ENCODE measurements around the gene DKK1. TPM values are rescaled to one million over a fixed set of nuclear protein-coding genes. Genes with fewer than 3 reads are reported as not detected.

Gene DKK1
- total and polyA plus RNA-seq, 2 of the 13 experiments (the other 11 are each of a cell fraction or from before 2014, with no cell fraction given), result 123 to 262 TPM

DNA sequence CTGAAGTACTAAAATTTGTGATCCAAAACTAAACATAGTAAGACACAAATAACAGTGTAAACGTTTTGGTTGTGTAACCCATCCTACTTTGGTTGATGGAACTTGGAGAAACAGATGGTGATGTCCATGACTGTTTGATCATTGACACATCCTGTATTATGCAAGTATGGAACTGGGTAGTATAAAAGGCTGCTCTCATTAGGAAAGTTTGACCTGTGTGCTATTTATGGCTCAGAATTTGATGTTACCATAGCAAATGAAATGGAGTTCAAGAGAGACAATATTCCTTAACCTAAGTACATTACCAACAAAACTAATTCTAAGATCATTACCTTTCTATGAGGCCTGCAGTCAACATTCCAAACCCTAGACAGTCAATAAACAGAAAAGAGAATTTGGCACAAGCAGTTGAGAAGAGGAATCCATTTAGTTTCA, 39.9 kb downstream of the DKK1 start (continued):
- TF ChIP-seq, protein P1, sequence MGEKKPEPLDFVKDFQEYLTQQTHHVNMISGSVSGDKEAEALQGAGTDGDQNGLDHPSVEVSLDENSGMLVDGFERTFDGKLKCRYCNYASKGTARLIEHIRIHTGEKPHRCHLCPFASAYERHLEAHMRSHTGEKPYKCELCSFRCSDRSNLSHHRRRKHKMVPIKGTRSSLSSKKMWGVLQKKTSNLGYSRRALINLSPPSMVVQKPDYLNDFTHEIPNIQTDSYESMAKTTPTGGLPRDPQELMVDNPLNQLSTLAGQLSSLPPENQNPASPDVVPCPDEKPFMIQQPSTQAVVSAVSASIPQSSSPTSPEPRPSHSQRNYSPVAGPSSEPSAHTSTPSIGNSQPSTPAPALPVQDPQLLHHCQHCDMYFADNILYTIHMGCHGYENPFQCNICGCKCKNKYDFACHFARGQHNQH (CRISPR knock-in tag; IDR thresholded peaks at IDR 0.05), result no peak
- no peak for TF ChIP-seq SOX6 (IDR thresholded peaks at IDR 0.05)
- peak; percentile 55; the same call in 1 of the 2 replicates for TF ChIP-seq SOX6 (CRISPR knock-in tag; IDR thresholded peaks at IDR 0.05)
- TF ChIP-seq ZNF335 (CRISPR knock-in tag; IDR thresholded peaks at IDR 0.05), result no peak
- TF ChIP-seq, protein P2, sequence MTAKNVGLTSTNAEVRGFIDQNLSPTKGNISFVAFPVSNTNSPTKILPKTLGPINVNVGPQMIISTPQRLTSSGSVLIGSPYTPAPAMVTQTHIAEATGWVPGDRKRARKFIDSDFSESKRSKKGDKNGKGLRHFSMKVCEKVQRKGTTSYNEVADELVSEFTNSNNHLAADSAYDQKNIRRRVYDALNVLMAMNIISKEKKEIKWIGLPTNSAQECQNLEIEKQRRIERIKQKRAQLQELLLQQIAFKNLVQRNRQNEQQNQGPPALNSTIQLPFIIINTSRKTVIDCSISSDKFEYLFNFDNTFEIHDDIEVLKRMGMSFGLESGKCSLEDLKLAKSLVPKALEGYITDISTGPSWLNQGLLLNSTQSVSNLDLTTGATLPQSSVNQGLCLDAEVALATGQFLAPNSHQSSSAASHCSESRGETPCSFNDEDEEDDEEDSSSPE (CRISPR knock-in tag; IDR thresholded peaks at IDR 0.05), result no peak
- no peak for TF ChIP-seq ZEB1 (IDR thresholded peaks at IDR 0.05; ENCODE audit: insufficient replicate concordance, low read depth)
- no peak for TF ChIP-seq ZSCAN31 (CRISPR knock-in tag; IDR thresholded peaks at IDR 0.05; ENCODE audit: low read depth)
- TF ChIP-seq, protein P3, sequence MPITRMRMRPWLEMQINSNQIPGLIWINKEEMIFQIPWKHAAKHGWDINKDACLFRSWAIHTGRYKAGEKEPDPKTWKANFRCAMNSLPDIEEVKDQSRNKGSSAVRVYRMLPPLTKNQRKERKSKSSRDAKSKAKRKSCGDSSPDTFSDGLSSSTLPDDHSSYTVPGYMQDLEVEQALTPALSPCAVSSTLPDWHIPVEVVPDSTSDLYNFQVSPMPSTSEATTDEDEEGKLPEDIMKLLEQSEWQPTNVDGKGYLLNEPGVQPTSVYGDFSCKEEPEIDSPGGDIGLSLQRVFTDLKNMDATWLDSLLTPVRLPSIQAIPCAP (CRISPR knock-in tag; IDR thresholded peaks at IDR 0.05; ENCODE audit: low read depth), result no peak
- TF ChIP-seq, protein P4, sequence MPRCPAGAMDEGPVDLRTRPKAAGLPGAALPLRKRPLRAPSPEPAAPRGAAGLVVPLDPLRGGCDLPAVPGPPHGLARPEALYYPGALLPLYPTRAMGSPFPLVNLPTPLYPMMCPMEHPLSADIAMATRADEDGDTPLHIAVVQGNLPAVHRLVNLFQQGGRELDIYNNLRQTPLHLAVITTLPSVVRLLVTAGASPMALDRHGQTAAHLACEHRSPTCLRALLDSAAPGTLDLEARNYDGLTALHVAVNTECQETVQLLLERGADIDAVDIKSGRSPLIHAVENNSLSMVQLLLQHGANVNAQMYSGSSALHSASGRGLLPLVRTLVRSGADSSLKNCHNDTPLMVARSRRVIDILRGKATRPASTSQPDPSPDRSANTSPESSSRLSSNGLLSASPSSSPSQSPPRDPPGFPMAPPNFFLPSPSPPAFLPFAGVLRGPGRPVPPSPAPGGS (CRISPR knock-in tag; IDR thresholded peaks at IDR 0.05), result no peak
- 0 out of 2 replicates have a peak, but pooled peaks have one; percentile 39 for TF ChIP-seq HOXD1 (CRISPR knock-in tag; IDR thresholded peaks at IDR 0.05)
- TF ChIP-seq FOSL2 (CRISPR knock-in tag; IDR thresholded peaks at IDR 0.05), result peak; percentile 48; the same call in 1 of the 2 replicates
- TF ChIP-seq, protein P5, sequence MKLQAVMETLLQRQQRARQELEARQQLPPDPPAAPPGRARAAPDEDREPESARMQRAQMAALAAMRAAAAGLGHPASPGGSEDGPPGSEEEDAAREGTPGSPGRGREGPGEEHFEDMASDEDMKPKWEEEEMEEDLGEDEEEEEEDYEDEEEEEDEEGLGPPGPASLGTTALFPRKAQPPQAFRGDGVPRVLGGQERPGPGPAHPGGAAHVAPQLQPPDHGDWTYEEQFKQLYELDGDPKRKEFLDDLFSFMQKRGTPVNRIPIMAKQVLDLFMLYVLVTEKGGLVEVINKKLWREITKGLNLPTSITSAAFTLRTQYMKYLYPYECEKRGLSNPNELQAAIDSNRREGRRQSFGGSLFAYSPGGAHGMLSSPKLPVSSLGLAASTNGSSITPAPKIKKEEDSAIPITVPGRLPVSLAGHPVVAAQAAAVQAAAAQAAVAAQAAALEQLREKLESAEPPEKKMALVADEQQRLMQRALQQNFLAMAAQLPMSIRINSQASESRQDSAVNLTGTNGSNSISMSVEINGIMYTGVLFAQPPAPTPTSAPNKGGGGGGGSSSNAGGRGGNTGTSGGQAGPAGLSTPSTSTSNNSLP (IDR thresholded peaks at IDR 0.05; ENCODE audit: low read depth, low read length), result peak; percentile 47; the same call in 1 of the 2 replicates
- no peak for TF ChIP-seq NBN (conservative IDR thresholded peaks at IDR 0.05)
- TF ChIP-seq, protein P6, sequence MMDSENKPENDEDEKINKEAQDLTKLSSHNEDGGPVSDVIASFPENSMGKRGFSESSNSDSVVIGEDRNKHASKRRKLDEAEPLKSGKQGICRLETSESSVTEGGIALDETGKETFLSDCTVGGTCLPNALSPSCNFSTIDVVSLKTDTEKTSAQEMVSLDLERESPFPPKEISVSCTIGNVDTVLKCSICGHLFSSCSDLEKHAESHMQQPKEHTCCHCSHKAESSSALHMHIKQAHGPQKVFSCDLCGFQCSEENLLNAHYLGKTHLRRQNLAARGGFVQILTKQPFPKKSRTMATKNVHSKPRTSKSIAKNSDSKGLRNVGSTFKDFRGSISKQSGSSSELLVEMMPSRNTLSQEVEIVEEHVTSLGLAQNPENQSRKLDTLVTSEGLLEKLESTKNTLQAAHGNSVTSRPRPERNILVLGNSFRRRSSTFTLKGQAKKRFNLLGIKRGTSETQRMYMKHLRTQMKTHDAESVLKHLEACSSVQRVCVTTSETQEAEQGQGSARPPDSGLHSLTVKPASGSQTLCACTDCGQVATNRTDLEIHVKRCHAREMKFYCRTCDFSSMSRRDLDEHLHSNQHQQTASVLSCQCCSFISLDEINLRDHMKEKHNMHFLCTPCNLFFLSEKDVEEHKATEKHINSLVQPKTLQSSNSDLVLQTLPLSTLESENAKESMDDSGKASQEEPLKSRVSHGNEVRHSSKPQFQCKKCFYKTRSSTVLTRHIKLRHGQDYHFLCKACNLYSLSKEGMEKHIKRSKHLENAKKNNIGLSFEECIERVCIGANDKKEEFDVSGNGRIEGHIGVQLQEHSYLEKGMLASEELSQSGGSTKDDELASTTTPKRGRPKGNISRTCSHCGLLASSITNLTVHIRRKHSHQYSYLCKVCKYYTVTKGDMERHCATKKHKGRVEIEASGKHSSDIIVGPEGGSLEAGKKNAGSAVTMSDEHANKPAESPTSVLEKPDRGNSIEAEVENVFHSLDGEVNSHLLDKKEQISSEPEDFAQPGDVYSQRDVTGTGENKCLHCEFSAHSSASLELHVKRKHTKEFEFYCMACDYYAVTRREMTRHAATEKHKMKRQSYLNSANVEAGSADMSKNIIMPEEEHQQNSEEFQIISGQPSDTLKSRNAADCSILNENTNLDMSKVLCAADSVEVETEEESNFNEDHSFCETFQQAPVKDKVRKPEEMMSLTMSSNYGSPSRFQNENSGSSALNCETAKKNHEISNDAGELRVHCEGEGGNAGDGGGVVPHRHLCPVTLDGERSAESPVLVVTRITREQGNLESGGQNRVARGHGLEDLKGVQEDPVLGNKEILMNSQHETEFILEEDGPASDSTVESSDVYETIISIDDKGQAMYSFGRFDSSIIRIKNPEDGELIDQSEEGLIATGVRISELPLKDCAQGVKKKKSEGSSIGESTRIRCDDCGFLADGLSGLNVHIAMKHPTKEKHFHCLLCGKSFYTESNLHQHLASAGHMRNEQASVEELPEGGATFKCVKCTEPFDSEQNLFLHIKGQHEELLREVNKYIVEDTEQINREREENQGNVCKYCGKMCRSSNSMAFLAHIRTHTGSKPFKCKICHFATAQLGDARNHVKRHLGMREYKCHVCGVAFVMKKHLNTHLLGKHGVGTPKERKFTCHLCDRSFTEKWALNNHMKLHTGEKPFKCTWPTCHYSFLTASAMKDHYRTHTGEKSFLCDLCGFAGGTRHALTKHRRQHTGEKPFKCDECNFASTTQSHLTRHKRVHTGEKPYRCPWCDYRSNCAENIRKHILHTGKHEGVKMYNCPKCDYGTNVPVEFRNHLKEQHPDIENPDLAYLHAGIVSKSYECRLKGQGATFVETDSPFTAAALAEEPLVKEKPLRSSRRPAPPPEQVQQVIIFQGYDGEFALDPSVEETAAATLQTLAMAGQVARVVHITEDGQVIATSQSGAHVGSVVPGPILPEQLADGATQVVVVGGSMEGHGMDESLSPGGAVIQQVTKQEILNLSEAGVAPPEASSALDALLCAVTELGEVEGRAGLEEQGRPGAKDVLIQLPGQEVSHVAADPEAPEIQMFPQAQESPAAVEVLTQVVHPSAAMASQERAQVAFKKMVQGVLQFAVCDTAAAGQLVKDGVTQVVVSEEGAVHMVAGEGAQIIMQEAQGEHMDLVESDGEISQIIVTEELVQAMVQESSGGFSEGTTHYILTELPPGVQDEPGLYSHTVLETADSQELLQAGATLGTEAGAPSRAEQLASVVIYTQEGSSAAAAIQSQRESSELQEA (CRISPR knock-in tag; IDR thresholded peaks at IDR 0.05; ENCODE audit: not compliant biosample characterization), result no peak
- no peak for TF ChIP-seq SP140L (CRISPR knock-in tag; IDR thresholded peaks at IDR 0.05; ENCODE audit: borderline replicate concordance)

All from HepG2 (cell line).